Measurements from ENCODE around the gene MGME1.
"Not testable (repeated sequence)": the region's sequence is repeated elsewhere in the genome, so short reads cannot be mapped to it uniquely, and the experiment has no call there.

The MGME1 gene

DNA sequence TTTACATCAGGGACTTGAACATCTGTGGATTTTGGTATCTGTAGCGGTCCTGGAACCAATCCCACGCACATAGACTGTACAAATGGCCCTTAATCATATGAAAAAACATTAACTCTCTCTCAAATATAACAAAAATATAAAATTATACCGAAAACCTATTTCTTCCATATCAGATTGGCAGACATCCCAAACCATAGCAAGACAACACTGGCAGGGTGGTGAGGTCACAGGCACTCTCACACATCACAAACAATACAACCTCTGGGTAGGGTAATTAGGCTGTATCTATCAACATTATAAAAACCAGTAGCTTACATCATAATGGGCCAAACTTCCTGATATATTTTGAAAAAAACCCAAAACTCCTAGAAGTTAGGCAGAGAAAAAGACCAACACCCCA is 48.0 kb downstream of the MGME1 start:
- Histone ChIP-seq H3K4me3 (ENCODE audit: insufficient read length, low read depth) (no peak overlapping the region), H3K4me1 (ENCODE audit: insufficient read depth, insufficient read length) (no peaks in the 10 kb centered on the region), H3K36me3 (ENCODE audit: insufficient read depth, insufficient read length, low read length) (no peaks in the 10 kb centered on the region), H3K9me3 (ENCODE audit: insufficient read depth, low read length) (no peaks in the 10 kb centered on the region), H3K27me3 (ENCODE audit: insufficient read depth, insufficient read length) (no peaks in the 10 kb centered on the region), H3K9ac (ENCODE audit: insufficient read length, low read depth) (no peak overlapping the region)
- no peak for DNase-seq (ENCODE audit: low read depth, low spot score)
- TF ChIP-seq SUZ12 (IDR thresholded peaks at IDR 0.05; ENCODE audit: extremely low read depth, insufficient read depth, insufficient read length) = no peak
- no peak for TF ChIP-seq ZNF274 (IDR thresholded peaks at IDR 0.05; ENCODE audit: low read depth, low read length)
- no peak for TF ChIP-seq YY1 (IDR thresholded peaks at IDR 0.05; ENCODE audit: insufficient read depth, insufficient read length)

GRCh38 chr20:18018100-18018499 is 49.3 kb downstream of the MGME1 start:
- H3K9me3 ChIP-seq (ENCODE audit: insufficient read depth, low read length) = no peaks in the 10 kb centered on the region
- no peak for TF ChIP-seq YY1 (IDR thresholded peaks at IDR 0.05; ENCODE audit: insufficient read depth, insufficient read length)
- TF ChIP-seq ZNF274 (IDR thresholded peaks at IDR 0.05; ENCODE audit: low read depth, low read length) = no peak
- no peak for TF ChIP-seq SUZ12 (IDR thresholded peaks at IDR 0.05; ENCODE audit: extremely low read depth, insufficient read depth, insufficient read length)
- H3K36me3 ChIP-seq (ENCODE audit: insufficient read depth, insufficient read length, low read length) = no peaks in the 10 kb centered on the region
- H3K27me3 ChIP-seq (ENCODE audit: insufficient read depth, insufficient read length) = no peaks in the 10 kb centered on the region
- DNase-seq (ENCODE audit: low read depth, low spot score) = no peak
- H3K4me1 ChIP-seq (ENCODE audit: insufficient read depth, insufficient read length) = no peaks in the 10 kb centered on the region
- no peak overlapping the region for H3K9ac ChIP-seq (ENCODE audit: insufficient read length, low read depth)
- H3K4me3 ChIP-seq (ENCODE audit: insufficient read length, low read depth) = no peak overlapping the region

DNA sequence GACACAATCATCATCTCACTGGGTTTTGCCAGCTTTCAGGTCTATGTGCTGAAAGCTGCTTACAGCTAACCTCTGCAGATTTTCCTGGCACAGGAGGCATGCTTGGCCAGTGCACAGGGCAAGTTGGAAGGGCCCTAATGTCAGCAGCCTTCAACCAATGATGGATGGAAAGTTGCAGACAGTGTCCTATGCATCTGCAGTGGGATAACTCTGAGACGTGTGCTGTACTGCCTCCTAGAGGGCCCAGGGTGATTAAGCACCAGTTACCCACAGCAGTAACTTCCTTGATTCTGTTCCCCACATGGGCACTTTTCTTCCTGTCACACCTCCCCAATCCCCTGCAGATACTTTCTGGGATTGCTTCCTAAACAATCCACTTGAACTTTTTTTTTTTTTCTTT is 50.2 kb downstream of the MGME1 start:
- H3K4me3 ChIP-seq (ENCODE audit: insufficient read length, low read depth) = no peak overlapping the region
- H3K9ac ChIP-seq (ENCODE audit: insufficient read length, low read depth) = no peak overlapping the region
- H3K9me3 ChIP-seq (ENCODE audit: insufficient read depth, low read length) = no peaks in the 10 kb centered on the region
- H3K36me3 ChIP-seq (ENCODE audit: insufficient read depth, insufficient read length, low read length) = no peaks in the 10 kb centered on the region
- no peaks in the 10 kb centered on the region for H3K4me1 ChIP-seq (ENCODE audit: insufficient read depth, insufficient read length)
- TF ChIP-seq SUZ12 (IDR thresholded peaks at IDR 0.05; ENCODE audit: extremely low read depth, insufficient read depth, insufficient read length) = no peak
- peak; percentile 27 for DNase-seq (ENCODE audit: low read depth, low spot score)
- no peaks in the 10 kb centered on the region for H3K27me3 ChIP-seq (ENCODE audit: insufficient read depth, insufficient read length)

DNA sequence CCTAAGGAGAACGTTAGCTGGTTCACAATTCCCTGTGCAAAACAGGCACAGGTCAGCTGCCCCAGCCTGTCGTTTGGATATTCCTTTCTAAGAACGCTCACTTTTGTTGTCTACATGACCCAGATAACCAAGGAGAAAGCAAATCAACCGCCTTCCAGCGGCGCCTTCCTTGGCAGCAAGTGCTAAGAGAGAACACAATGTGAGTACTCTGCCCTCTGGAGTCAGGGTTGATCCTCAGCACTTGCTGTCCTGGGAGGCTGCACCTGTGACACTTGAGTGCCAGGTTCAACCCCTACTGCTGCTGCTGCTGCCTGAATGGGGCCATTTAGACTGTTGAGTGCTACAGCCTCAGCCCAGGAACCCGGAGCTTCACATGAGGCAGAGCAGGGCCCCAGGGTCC is 52.1 kb downstream of the MGME1 start:
- Histone ChIP-seq H3K9ac (ENCODE audit: insufficient read length, low read depth) (no peak overlapping the region), H3K9me3 (ENCODE audit: insufficient read depth, low read length) (no peaks in the 10 kb centered on the region), H3K27me3 (ENCODE audit: insufficient read depth, insufficient read length) (peaks cover 2% of the 10 kb centered on the region), H3K4me3 (ENCODE audit: insufficient read length, low read depth) (no peak overlapping the region), H3K36me3 (ENCODE audit: insufficient read depth, insufficient read length, low read length) (no peaks in the 10 kb centered on the region), H3K4me1 (ENCODE audit: insufficient read depth, insufficient read length) (no peaks in the 10 kb centered on the region)
- no peak for DNase-seq (ENCODE audit: low read depth, low spot score)
- TF ChIP-seq YY1 (IDR thresholded peaks at IDR 0.05; ENCODE audit: insufficient read depth, insufficient read length) (no peak), SUZ12 (IDR thresholded peaks at IDR 0.05; ENCODE audit: extremely low read depth, insufficient read depth, insufficient read length) (no peak), ZNF274 (IDR thresholded peaks at IDR 0.05; ENCODE audit: low read depth, low read length) (no peak)

GRCh38 chr20:18024606-18025127 is 55.8 kb downstream of the MGME1 start:
- H3K4me3 ChIP-seq (ENCODE audit: insufficient read length, low read depth) = no peak overlapping the region
- no peak for TF ChIP-seq SUZ12 (IDR thresholded peaks at IDR 0.05; ENCODE audit: extremely low read depth, insufficient read depth, insufficient read length)
- no peak for TF ChIP-seq YY1 (IDR thresholded peaks at IDR 0.05; ENCODE audit: insufficient read depth, insufficient read length)
- no peak for TF ChIP-seq ZNF274 (IDR thresholded peaks at IDR 0.05; ENCODE audit: low read depth, low read length)
- no peaks in the 10 kb centered on the region for H3K9me3 ChIP-seq (ENCODE audit: insufficient read depth, low read length)
- H3K36me3 ChIP-seq (ENCODE audit: insufficient read depth, insufficient read length, low read length) = no peaks in the 10 kb centered on the region
- no peaks in the 10 kb centered on the region for H3K4me1 ChIP-seq (ENCODE audit: insufficient read depth, insufficient read length)
- no peak overlapping the region for H3K9ac ChIP-seq (ENCODE audit: insufficient read length, low read depth)
- DNase-seq (ENCODE audit: low read depth, low spot score) = no peak
- H3K27me3 ChIP-seq (ENCODE audit: insufficient read depth, insufficient read length) = peaks cover 2% of the 10 kb centered on the region

DNA sequence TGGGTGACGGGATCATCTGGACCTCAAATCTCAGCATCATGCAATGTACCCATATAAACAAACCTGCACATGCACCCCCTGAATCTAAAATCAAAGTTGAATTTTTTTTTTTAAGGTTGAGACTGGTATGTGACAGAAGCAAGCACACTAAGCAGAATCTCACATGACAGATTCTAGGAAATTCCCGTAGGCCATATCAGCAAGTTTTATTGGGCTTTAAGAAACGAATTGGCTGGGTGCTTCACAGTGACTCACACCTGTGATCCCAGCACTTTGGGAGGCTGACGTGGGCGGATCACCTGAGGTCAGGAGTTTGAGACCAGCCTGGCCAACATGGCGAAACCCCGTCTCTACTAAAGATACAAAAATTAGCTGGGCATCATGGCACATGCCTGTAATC is 58.2 kb downstream of the MGME1 start:
- not testable (repeated sequence) for H3K36me3 ChIP-seq (ENCODE audit: insufficient read depth, insufficient read length, low read length); H3K9me3 ChIP-seq (ENCODE audit: insufficient read depth, low read length); H3K4me1 ChIP-seq (ENCODE audit: insufficient read depth, insufficient read length); H3K9ac ChIP-seq (ENCODE audit: insufficient read length, low read depth); H3K27me3 ChIP-seq (ENCODE audit: insufficient read depth, insufficient read length); H3K4me3 ChIP-seq (ENCODE audit: insufficient read length, low read depth); DNase-seq (ENCODE audit: low read depth, low spot score)

DNA sequence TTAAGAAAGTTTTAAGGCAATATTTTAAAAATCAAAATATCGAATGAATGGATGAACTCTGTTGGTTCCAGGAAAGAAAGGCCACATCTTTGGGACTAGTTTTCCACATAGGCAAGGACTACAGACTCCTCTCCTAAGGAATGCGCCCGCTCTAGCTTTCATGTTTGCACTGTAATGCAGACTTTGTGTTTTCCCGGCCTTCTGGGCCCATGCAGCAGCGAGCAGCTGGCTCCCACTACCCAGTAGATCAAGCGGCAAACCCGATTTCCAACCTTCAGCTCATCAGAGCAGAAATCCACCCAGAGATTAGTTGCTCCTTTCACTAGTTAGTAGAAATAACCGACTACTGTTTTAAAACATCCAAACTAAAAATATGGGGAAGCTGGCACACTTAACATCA is 61.2 kb downstream of the MGME1 start:
- Histone ChIP-seq H3K4me1 (ENCODE audit: insufficient read depth, insufficient read length) (no peaks in the 10 kb centered on the region), H3K27me3 (ENCODE audit: insufficient read depth, insufficient read length) (peaks cover 2% of the 10 kb centered on the region), H3K4me3 (ENCODE audit: insufficient read length, low read depth) (no peak overlapping the region), H3K9ac (ENCODE audit: insufficient read length, low read depth) (no peak overlapping the region), H3K36me3 (ENCODE audit: insufficient read depth, insufficient read length, low read length) (no peaks in the 10 kb centered on the region), H3K9me3 (ENCODE audit: insufficient read depth, low read length) (no peaks in the 10 kb centered on the region)
- TF ChIP-seq YY1 (IDR thresholded peaks at IDR 0.05; ENCODE audit: insufficient read depth, insufficient read length) = no peak
- TF ChIP-seq ZNF274 (IDR thresholded peaks at IDR 0.05; ENCODE audit: low read depth, low read length) = no peak
- no peak for TF ChIP-seq SUZ12 (IDR thresholded peaks at IDR 0.05; ENCODE audit: extremely low read depth, insufficient read depth, insufficient read length)
- DNase-seq (ENCODE audit: low read depth, low spot score) = no peak

- no peaks in the 10 kb centered on the region for H3K27me3 ChIP-seq (ENCODE audit: insufficient read depth, insufficient read length)
- no peaks in the 10 kb centered on the region for H3K9me3 ChIP-seq (ENCODE audit: insufficient read depth, low read length)
- H3K4me3 ChIP-seq (ENCODE audit: insufficient read length, low read depth) = no peak overlapping the region
- no peaks in the 10 kb centered on the region for H3K36me3 ChIP-seq (ENCODE audit: insufficient read depth, insufficient read length, low read length)
- no peaks in the 10 kb centered on the region for H3K4me1 ChIP-seq (ENCODE audit: insufficient read depth, insufficient read length)
- DNase-seq (ENCODE audit: low read depth, low spot score) = no peak
- no peak for TF ChIP-seq ZNF274 (IDR thresholded peaks at IDR 0.05; ENCODE audit: low read depth, low read length)
- TF ChIP-seq SUZ12 (IDR thresholded peaks at IDR 0.05; ENCODE audit: extremely low read depth, insufficient read depth, insufficient read length) = no peak
- TF ChIP-seq YY1 (IDR thresholded peaks at IDR 0.05; ENCODE audit: insufficient read depth, insufficient read length) = no peak
- H3K9ac ChIP-seq (ENCODE audit: insufficient read length, low read depth) = no peak overlapping the region
Measured at GRCh38 chr20:18031050-18031449, 62.2 kb downstream of the MGME1 start.

Data from NT2/D1 (cell line).